KG1 (cell line): ENCODE measurements around the gene AADACL4.

ENCODE experiments used
- DNase-seq: peaks from one replicate; lab custom pipeline; 2025; lab: John Stamatoyannopoulos, UW

Gene AADACL4

GRCh38 chr1:12613180-12613579, 30.7 kb upstream of the AADACL4 start:
- no peak for DNase-seq

DNA sequence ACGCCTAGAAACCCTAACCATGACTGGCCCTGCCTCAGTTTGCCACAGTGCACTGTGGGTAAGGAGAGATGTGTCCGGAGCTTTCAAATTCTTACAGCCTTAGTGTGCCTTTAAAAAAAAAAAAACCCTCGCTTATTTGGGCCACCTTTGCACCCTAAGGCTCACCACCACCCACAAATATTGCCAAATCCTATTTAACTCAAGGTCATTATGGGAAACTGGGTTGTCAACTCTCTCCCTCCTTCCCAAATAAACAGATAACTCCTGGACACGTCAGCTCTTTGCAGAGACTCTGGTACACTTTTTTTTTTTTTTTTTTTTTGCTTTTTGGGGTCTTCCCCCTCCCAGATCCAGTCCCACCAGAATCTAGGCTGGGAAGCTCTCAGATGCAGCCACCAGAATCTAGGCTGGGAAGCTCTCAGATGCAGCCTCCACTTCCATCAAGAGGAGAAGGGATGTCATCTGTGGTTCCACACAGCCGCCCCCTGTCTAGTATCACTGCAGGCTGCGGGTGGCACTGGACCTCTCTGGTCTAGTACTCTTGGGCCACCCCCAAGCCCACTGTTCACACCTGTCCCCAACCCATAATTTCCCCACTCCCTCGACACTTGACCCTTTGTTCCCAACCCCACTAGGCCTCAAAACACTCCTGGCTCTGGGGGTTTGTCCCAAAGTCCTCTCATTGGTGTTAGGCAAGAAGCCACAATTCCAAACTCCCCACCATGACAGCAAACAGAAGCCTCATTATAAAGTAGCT, 29.3 kb upstream of the AADACL4 start:
- no peak for DNase-seq

DNA sequence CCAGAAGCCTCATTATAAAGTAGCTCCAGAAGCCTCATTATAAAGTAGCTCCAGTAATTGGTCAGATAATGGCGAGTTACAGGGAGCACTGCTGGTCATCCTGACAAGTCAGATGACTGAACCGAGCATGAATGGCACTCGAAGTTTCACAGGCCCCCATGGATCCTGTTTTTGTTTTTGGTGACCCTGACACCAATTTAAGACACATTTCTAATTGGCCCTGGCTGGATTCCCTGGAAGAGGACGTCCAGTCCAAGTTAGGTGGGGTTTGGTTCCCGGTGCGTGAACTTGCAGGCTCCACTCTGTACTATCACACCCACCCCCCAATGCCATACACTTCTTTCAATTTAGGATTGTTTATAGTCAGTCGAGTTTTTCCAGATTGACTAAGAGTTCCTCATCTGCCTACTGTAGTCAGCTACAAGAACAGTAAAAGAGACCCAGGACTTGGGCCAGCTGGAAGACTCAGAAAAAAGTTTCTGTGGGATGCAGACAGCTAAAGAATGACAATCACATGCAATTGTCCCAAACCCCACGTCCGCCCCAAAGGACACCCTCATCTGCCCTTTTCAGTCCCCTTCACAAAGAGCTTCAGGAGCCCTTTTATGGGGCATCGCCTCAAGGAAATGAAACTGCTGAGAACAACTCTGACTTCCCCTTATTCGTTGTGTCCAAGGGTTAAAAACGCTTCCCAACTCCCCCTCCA, 28.6 kb upstream of the AADACL4 start:
- no peak for DNase-seq

- DNase-seq: no peak
These were observed 27.8 kb upstream of the AADACL4 start for GRCh38 chr1:12615865-12616708.

DNA sequence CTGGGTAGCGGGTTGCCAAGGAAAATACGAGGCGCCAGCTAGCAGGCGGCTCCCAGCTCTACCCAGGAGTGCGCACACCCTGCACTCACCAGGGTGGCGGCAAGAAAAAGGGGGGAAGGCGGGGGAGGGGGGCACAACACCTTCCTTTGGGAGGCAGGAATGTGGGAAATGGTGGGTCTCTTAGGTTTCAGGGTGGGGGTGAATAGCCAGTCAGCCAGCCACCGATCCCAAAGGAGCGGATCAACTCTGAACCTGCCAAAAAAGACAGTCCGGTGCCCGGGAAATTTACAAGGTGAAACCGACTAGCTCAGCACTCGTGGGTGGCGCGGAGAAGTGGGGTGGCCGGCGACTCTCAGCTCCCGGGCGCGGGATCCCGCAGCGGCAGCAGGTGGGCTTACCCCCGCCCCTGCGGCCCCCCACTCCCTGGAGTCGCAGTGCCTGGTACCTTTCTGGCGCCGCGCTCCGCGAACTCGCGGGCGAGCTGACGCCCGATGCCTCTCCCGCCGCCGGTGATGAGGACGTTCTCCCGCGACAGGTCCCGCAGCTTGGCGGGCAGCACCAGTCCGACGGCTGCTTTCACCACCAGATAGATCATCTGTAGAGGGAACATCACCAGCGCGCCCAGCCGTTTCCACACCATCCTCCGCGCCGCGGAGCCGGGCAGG, 27.0 kb upstream of the AADACL4 start:
- no peak for DNase-seq

DNA sequence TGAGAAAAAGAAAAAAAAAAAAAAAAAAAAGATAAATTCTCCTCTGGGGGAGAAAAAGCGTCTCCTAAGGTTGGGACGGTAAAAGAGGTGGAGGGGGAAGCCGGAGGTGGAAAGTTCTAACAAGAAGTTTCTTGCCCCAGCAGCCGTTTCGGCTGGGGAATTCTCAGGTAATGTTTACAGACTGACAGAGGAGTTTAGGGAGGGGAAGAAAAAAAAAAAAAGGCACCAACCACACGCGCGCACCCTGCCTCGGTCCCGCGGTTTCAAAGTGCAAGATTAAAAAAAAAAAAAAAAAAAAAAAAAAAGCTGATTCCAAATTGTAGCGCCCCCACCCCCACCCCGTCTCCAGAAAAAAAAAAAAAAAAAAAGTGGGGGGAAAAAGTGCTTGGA, 26.4 kb upstream of the AADACL4 start:
- DNase-seq: no peak

DNA sequence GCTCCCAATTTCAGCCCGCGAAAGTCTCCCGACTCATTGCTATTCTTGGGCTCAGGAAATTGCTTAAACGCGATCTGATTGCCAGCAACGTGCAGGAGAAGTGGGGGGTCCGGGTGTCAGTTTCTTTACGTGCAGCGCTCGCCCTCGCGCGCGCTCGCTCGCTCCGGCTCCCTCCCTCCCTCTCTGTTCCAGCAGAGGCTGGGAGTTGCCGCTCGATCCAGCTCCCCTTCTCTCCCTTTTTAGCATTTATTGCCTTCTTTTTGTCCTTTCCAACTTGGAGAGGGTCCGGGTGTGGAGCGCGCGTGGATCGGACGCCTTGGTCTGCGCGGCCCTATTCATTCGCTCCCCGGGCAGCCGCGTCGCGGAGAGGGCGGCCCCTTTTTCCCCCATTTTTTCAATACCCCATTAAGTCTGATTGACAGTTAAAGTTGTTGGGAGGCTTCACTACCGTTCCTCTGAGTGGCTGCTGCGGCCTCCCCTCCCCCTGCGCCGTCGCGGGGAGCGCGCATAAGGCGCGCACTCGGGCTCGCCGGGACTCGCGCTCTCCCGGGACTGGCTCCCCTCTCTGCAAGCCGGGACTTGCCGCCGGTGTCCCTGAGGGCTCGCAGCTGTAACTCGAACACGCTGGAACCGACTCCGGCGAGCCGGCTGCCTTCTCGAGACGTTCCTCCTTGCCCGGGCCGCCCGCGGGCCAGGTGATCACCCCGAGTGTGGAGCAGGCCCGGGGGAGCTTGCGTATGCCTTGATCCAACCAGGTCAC, 25.8 kb upstream of the AADACL4 start, which contains the start of gene DHRS3:
TSS of gene DHRS3 (minus strand) at position 310 of the 760 bp plus-strand sequence. CDS start 862 bp downstream, outside the sequence.
- peak; percentile 33 for DNase-seq

GRCh38 chr1:12618661-12618964, 25.3 kb upstream of the AADACL4 start:
- DNase-seq: no peak

- peak; percentile 12 for DNase-seq
These were observed 24.7 kb upstream of the AADACL4 start for GRCh38 chr1:12618965-12619791.

DNA sequence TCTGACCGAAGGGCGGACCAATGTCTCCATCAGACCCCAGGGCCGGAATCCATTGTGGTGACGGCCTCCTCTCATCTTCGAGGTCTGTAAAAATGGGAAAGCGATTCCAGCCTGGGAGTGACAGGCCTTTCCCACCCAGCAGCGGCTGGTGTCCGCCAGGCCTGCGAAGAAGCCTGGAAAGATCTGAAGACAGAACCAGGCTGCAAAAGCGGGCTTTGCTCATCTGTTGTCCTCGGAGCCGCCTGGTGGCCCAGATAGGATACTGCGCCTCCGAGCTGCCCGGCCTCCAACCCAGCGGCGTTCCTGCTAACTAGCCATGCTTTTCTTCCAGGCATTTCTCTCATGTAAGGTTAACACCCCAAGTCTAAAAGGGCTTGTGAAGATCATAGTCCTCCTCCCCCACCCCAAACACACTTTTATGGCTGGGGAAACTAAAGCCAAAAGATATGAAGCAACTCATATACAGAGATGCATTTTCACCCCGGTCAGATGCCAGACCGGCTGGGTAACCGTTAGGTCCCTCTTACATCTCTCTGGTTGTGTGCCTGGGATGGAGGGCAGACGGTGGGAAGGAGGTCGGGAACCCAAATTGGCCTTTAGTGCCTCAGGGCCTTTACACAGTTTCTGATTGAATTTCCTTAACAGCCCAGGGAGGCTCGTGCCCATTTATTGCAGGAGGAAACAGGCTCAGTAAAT, 23.9 kb upstream of the AADACL4 start:
- peak; percentile 40 for DNase-seq

- no peak for DNase-seq
These were observed 23.4 kb upstream of the AADACL4 start for GRCh38 chr1:12620488-12620865.

DNA sequence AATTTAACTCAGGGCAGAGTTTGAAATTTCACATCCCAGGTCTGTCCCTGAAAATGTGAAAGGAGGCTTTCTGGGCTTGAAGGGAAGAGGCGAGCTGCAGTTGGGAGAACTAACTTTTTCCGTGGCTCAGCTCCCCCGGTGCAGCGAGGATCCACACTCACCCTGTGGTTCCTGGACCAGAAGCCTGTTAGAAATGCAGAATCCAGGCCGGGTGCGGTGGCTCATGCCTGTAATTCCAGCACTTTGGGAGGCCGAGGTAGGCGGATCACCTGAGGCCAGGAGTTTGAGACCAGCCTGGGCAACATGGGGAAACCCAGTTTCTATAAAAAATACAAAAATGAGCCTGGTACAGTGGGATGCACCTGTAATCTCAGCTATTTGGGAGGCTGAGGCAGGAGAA, 23.0 kb upstream of the AADACL4 start:
- no peak for DNase-seq

DNA sequence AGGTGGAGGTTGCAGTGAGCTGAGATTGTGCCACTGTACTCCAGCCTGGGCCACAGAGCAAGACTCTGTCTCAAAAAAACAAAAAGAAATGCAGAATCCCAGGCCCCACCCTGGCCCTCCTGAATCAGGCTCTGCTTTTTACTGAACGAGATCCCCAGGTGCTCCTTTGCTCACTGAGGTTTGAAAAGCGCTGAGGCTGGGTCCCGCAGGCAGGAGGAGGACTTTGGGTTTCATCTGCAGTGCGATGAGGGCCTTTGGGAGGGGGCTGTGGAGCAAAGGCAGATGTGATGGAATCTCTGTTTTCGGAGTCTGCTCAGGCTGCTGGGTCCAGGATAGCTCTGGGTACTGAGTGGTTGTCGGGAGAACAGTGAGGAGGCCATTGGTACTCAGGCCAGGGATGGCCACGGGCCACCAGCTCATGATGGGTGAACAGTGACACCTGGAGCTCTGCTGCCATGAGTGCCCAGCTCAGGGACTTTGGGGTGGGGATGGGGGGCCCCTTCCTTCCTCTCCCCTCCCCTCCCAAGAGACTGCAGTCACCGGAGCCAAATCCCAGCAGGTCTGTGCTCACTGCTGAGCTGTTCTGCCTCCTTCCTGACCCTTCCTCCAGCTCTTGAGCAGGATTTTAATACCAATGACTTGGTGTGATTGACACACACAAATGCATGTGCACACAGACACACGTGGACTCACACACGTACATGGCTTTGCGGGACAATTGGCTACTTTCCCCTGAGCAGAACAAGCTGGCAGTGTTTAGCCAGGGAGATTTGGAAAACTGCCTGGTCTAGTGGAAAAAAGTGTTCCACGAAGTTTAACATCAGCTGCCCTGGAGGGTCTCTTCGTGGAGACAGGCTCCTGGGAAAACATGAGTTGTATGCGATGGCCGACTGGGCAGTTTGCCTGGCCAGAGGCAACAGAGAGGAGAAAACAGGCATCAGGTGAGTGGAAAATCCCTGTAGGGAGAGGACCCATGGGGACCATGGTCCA, 22.2 kb upstream of the AADACL4 start:
- no peak for DNase-seq

DNA sequence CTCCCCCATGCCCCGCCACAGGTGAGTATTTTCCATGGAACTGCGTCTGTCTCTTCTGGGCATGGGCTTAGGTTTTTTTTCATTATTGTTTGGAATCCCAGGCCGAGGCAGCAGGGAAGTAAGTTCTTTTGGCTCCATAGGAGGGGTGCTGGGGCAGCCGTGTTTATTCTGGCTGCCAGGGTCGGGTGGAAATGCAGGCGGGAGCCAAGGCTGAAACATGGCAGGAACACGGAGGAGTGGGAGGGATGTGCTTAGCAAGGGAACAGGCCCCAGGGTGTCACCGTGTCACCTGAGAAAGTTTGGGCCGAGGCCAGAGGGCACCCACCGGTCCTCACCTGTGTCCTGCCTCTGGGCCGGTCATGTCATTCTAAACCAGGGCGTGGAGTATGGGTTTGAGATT, 21.4 kb upstream of the AADACL4 start:
- DNase-seq: no peak

GRCh38 chr1:12625276-12625675, 18.6 kb upstream of the AADACL4 start:
- no peak for DNase-seq

- DNase-seq: peak; percentile 29
These were observed 17.0 kb upstream of the AADACL4 start for GRCh38 chr1:12626888-12627287.

DNA sequence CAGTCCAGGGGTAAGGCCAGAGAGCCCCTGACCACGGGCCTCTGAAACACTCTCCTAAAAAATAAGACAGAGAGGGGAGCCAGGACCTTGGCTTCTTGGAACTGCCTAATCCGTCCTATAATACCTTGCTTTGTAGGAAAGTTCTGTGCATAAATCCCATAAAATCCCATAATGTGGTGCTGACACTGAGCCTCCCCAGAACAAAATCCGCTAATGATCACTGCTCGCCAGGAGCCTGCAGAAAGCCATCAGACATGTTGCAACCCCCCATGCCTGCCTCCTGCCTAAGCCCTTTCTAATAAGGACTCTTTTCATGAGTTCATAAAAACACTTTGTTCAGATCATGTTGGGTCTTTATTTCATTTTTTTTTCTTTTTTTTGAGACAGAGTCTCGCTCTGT, 16.6 kb upstream of the AADACL4 start:
- DNase-seq: no peak

- no peak for DNase-seq
These were observed 14.4 kb upstream of the AADACL4 start for GRCh38 chr1:12629511-12629956.
